ENCODE measurements around the gene TCF7L1.

GRCh38 chr2:85169581-85169980, 36.4 kb downstream of the TCF7L1 start:
- TF ChIP-seq, protein P1, sequence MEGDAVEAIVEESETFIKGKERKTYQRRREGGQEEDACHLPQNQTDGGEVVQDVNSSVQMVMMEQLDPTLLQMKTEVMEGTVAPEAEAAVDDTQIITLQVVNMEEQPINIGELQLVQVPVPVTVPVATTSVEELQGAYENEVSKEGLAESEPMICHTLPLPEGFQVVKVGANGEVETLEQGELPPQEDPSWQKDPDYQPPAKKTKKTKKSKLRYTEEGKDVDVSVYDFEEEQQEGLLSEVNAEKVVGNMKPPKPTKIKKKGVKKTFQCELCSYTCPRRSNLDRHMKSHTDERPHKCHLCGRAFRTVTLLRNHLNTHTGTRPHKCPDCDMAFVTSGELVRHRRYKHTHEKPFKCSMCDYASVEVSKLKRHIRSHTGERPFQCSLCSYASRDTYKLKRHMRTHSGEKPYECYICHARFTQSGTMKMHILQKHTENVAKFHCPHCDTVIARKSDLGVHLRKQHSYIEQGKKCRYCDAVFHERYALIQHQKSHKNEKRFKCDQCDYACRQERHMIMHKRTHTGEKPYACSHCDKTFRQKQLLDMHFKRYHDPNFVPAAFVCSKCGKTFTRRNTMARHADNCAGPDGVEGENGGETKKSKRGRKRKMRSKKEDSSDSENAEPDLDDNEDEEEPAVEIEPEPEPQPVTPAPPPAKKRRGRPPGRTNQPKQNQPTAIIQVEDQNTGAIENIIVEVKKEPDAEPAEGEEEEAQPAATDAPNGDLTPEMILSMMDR (conservative IDR thresholded peaks at IDR 0.05; ENCODE audit: low read length): no peak
- no peak for TF ChIP-seq EZH2phosphoT487 (IDR thresholded peaks at IDR 0.05; ENCODE audit: borderline replicate concordance)
